ENCODE measurements around the gene DYNC1I1. TPM values are rescaled to one million over a fixed set of nuclear protein-coding genes. Genes with fewer than 3 reads are reported as not detected.

DYNC1I1 gene
- total RNA-seq, 3 donors from 2014 or later (not counting 1 experiment from before 2014, with no cell fraction given) = not detected

GRCh38 chr7:95907337-95907736, 135.0 kb downstream of the DYNC1I1 start:
- intact Hi-C loops (cut with micrococcal nuclease) = no loop called here
- ATAC-seq = no peak
- Histone ChIP-seq H3K9me3 (ENCODE audit: control insufficient read depth, insufficient read depth, low read length) (no peaks in the 10 kb centered on the region), H3K4me3 (ENCODE audit: low read length) (no peak overlapping the region), H3K27me3 (ENCODE audit: control insufficient read depth, insufficient read depth, low read length) (peaks cover 2% of the 10 kb centered on the region), H3K4me1 (ENCODE audit: control insufficient read depth, insufficient read depth, low read length) (no peaks in the 10 kb centered on the region), H3K27ac (ENCODE audit: low read length) (no peak overlapping the region), H3K36me3 (ENCODE audit: control insufficient read depth, insufficient read depth, low read length) (no peaks in the 10 kb centered on the region)
- no peak overlapping the region for H3K4me3 Mint-ChIP-seq
- no peak for TF ChIP-seq CTCF (IDR thresholded peaks at IDR 0.05)
- DNase-seq = no peak
- H3K27me3 Mint-ChIP-seq (ENCODE audit: low read depth in 2 of 2) = peaks cover 18 to 28% of the 10 kb centered on the region in 2 donors
- H3K4me1 Mint-ChIP-seq = no peaks in the 10 kb centered on the region
- no peaks in the 10 kb centered on the region for H3K9me3 Mint-ChIP-seq
- 84% methylated on average over 5 of the region's 5 CpGs for WGBS (ENCODE audit: insufficient coverage)
- H3K27ac Mint-ChIP-seq = no peak overlapping the region
- H3K36me3 Mint-ChIP-seq = no peaks in the 10 kb centered on the region

- no peaks in the 10 kb centered on the region for H3K9me3 ChIP-seq (ENCODE audit: control insufficient read depth, insufficient read depth, low read length)
- no peak overlapping the region for H3K4me3 ChIP-seq (ENCODE audit: low read length)
- ATAC-seq (no peak), DNase-seq (no peak)
- TF ChIP-seq CTCF (IDR thresholded peaks at IDR 0.05) = no peak
- Mint-ChIP-seq H3K27me3 (ENCODE audit: low read depth in 2 of 2) (peaks cover 18 to 28% of the 10 kb centered on the region in 2 donors), H3K9me3 (no peaks in the 10 kb centered on the region), H3K36me3 (no peaks in the 10 kb centered on the region), H3K27ac (no peak overlapping the region), H3K4me1 (no peaks in the 10 kb centered on the region), H3K4me3 (no peak overlapping the region)
- 75% methylated on average over 4 of the region's 4 CpGs for WGBS (ENCODE audit: insufficient coverage)
- peaks cover 2% of the 10 kb centered on the region for H3K27me3 ChIP-seq (ENCODE audit: control insufficient read depth, insufficient read depth, low read length)
- H3K27ac ChIP-seq (ENCODE audit: low read length) = no peak overlapping the region
- intact Hi-C loops (cut with micrococcal nuclease) = no loop called here
- no peaks in the 10 kb centered on the region for H3K36me3 ChIP-seq (ENCODE audit: control insufficient read depth, insufficient read depth, low read length)
- no peaks in the 10 kb centered on the region for H3K4me1 ChIP-seq (ENCODE audit: control insufficient read depth, insufficient read depth, low read length)
Measured at GRCh38 chr7:95908499-95908898, 136.1 kb downstream of the DYNC1I1 start.

- Histone ChIP-seq H3K9me3 (ENCODE audit: control insufficient read depth, insufficient read depth, low read length) (no peaks in the 10 kb centered on the region), H3K4me3 (ENCODE audit: low read length) (no peak overlapping the region), H3K27me3 (ENCODE audit: control insufficient read depth, insufficient read depth, low read length) (no peaks in the 10 kb centered on the region), H3K36me3 (ENCODE audit: control insufficient read depth, insufficient read depth, low read length) (no peaks in the 10 kb centered on the region), H3K27ac (ENCODE audit: low read length) (no peak overlapping the region), H3K4me1 (ENCODE audit: control insufficient read depth, insufficient read depth, low read length) (no peaks in the 10 kb centered on the region)
- DNase-seq = no peak
- intact Hi-C loops (cut with micrococcal nuclease) = no loop called here
- TF ChIP-seq CTCF (IDR thresholded peaks at IDR 0.05) = no peak
- no peak for ATAC-seq
- Mint-ChIP-seq H3K36me3 (no peaks in the 10 kb centered on the region), H3K27ac (no peak overlapping the region), H3K4me1 (no peaks in the 10 kb centered on the region), H3K9me3 (no peaks in the 10 kb centered on the region), H3K27me3 (ENCODE audit: low read depth in 2 of 2) (peaks cover 21 to 28% of the 10 kb centered on the region in 2 donors), H3K4me3 (no peak overlapping the region)
Measured at GRCh38 chr7:95910341-95910740, 138.0 kb downstream of the DYNC1I1 start.

- Histone ChIP-seq H3K4me1 (ENCODE audit: control insufficient read depth, insufficient read depth, low read length) (no peaks in the 10 kb centered on the region), H3K27ac (ENCODE audit: low read length) (no peak overlapping the region), H3K27me3 (ENCODE audit: control insufficient read depth, insufficient read depth, low read length) (no peaks in the 10 kb centered on the region), H3K36me3 (ENCODE audit: control insufficient read depth, insufficient read depth, low read length) (no peaks in the 10 kb centered on the region), H3K4me3 (ENCODE audit: low read length) (no peak overlapping the region), H3K9me3 (ENCODE audit: control insufficient read depth, insufficient read depth, low read length) (no peaks in the 10 kb centered on the region)
- 74% methylated on average over 2 of the region's 3 CpGs for WGBS (ENCODE audit: insufficient coverage)
- Mint-ChIP-seq H3K9me3 (no peaks in the 10 kb centered on the region), H3K36me3 (no peaks in the 10 kb centered on the region), H3K27ac (no peak overlapping the region), H3K4me3 (no peak overlapping the region), H3K4me1 (peaks cover 11 to 14% of the 10 kb centered on the region in 2 donors), H3K27me3 (ENCODE audit: low read depth in 2 of 2) (peaks cover 12 to 13% of the 10 kb centered on the region in 2 donors)
- no peak for TF ChIP-seq CTCF (IDR thresholded peaks at IDR 0.05)
- intact Hi-C loops (cut with micrococcal nuclease) = loop anchor here (1.0 to 2.0 kb wide), 3 partner anchors 1112 to 1917 kb away; no protein-coding TSS in a partner anchor
- ATAC-seq (no peak), DNase-seq (no peak)
Measured at GRCh38 chr7:95915731-95916130, 143.4 kb downstream of the DYNC1I1 start.

Data from natural killer cell (primary cell).